Measurements from ENCODE around the gene PEMT.

- TF ChIP-seq CTCF (IDR thresholded peaks at IDR 0.05; ENCODE audit: control extremely low read depth in 1 of 3, insufficient read depth in 1 of 3, low read depth in 1 of 3, low read length in 3 of 3) (no peak), BACH1 (IDR thresholded peaks at IDR 0.05; ENCODE audit: low read length) (no peak), HDAC2 (IDR thresholded peaks at IDR 0.05; ENCODE audit: borderline replicate concordance in 1 of 2, low read depth in 2 of 2, low read length in 2 of 2) (no peak), JUN (IDR thresholded peaks at IDR 0.05; ENCODE audit: low read depth, low read length) (no peak), POLR2AphosphoS5 (IDR thresholded peaks at IDR 0.05; ENCODE audit: low read depth, low read length) (no peak), EZH2 (IDR thresholded peaks at IDR 0.05; ENCODE audit: low read depth, low read length, severe bottlenecking) (no peak), POLR2A (IDR thresholded peaks at IDR 0.05; ENCODE audit: control extremely low read depth in 1 of 2, low read depth in 2 of 2, low read length in 2 of 2) (no peak), EP300 (IDR thresholded peaks at IDR 0.05; ENCODE audit: borderline replicate concordance in 1 of 2, low read depth in 2 of 2, low read length in 2 of 2) (no peak), NRF1 (IDR thresholded peaks at IDR 0.05; ENCODE audit: low read depth, low read length) (no peak), MAX (IDR thresholded peaks at IDR 0.05) (no peak), ATF3 (IDR thresholded peaks at IDR 0.05; ENCODE audit: insufficient read depth, low read depth, low read length) (no peak)
These were observed 133.8 kb downstream of the PEMT start for GRCh38 chr17:17457680-17458079.

Measured in H1 (cell line).